Keratinocyte (primary cell): ENCODE measurements around the gene GRIA3. TPM values are rescaled to one million over a fixed set of nuclear protein-coding genes. Genes with fewer than 3 reads are reported as not detected.

ENCODE experiments used
- DNase-seq: peaks from one replicate; pipeline ENCODE4 v3.0.0-alpha.2; 2011; ENCODE audit warnings: low read depth, missing footprints, low spot score
- FAIRE-seq: peaks from 2 replicates; lab custom pipeline; 2011; peaks lifted over from hg19 to GRCh38; lab: Jason Lieb, UNC
- H2AFZ ChIP-seq: 2 replicates; pipeline ENCODE4 v1.6.0; 2012; ENCODE audit warnings: low read length, control low read depth, inconsistent platforms; ENCODE audit not compliant: control insufficient read depth
- H3K27ac ChIP-seq: 2 replicates; pipeline ENCODE4 v1.5.1; 2011; ENCODE audit warnings: low read length; ENCODE audit not compliant: control insufficient read depth, insufficient read depth
- H3K27me3 ChIP-seq: 3 replicates; pipeline ENCODE4 v1.6.0; 2011; ENCODE audit warnings: low read length; ENCODE audit not compliant: control insufficient read depth, insufficient read depth; ENCODE audit errors: extremely low read depth
- H3K36me3 ChIP-seq, 2 experiments: 2 replicates in 1 of 2; 3 replicates in 1 of 2; pipeline ENCODE4 v1.5.1; 2011; ENCODE audit warnings: low read length in 2 of 2, mild to moderate bottlenecking in 1 of 2; ENCODE audit not compliant: control insufficient read depth in 2 of 2, insufficient read depth in 2 of 2; ENCODE audit errors: extremely low read depth in 1 of 2
- H3K4me1 ChIP-seq: 3 replicates; pipeline ENCODE4 v1.5.1; 2011; ENCODE audit warnings: low read length; ENCODE audit not compliant: control insufficient read depth, insufficient read depth; ENCODE audit errors: extremely low read depth
- H3K4me2 ChIP-seq: 3 replicates; pipeline ENCODE4 v1.6.0; 2011; ENCODE audit warnings: low read depth, low read length; ENCODE audit not compliant: control insufficient read depth, insufficient read depth; ENCODE audit errors: extremely low read depth
- H3K4me3 ChIP-seq, 3 experiments: fragments of 200-600 bp in 1 of 3; sonication (generic) in 1 of 3; 2 replicates in 2 of 3; 3 replicates in 1 of 3; pipeline ENCODE4 v1.5.1; 2011 to 2016; ENCODE audit warnings: low read length in 3 of 3, mild to moderate bottlenecking in 3 of 3, control low read depth in 2 of 3, inconsistent platforms in 1 of 3, low read depth in 1 of 3, mixed read lengths in 1 of 3, mixed run types in 1 of 3, moderate library complexity in 1 of 3; ENCODE audit not compliant: control insufficient read depth in 2 of 3, insufficient read depth in 2 of 3; ENCODE audit errors: extremely low read depth in 1 of 3
- H3K79me2 ChIP-seq: 2 replicates; pipeline ENCODE4 v1.6.0; 2012; ENCODE audit warnings: low read length; ENCODE audit not compliant: control insufficient read depth, insufficient read depth
- H3K9ac ChIP-seq: 3 replicates; pipeline ENCODE4 v1.6.0; 2011; ENCODE audit warnings: low read length; ENCODE audit not compliant: control insufficient read depth, insufficient read depth; ENCODE audit errors: extremely low read depth
- H3K9me1 ChIP-seq: 3 replicates; pipeline ENCODE4 v1.6.0; 2011; ENCODE audit warnings: low read length; ENCODE audit not compliant: control insufficient read depth, insufficient read depth; ENCODE audit errors: extremely low read depth
- H3K9me3 ChIP-seq: 2 replicates; pipeline ENCODE4 v1.5.1; 2012; ENCODE audit warnings: low read depth, low read length; ENCODE audit not compliant: control insufficient read depth
- H4K20me1 ChIP-seq: 3 replicates; pipeline ENCODE4 v1.6.0; 2011; ENCODE audit warnings: low read length; ENCODE audit not compliant: control insufficient read depth, insufficient read depth; ENCODE audit errors: extremely low read depth
- EZH2 ChIP-seq: IDR thresholded peaks from one replicate; pipeline ENCODE4 v1.6.1; 2012; ENCODE audit warnings: inconsistent platforms, mild to moderate bottlenecking, low read length, moderate library complexity
- dilution Hi-C: fragments of 300-500 bp; cut with MboI; formaldehyde crosslinking; loops from one replicate; pipeline ENCODE4 v1.7.0; 2020; ENCODE audit warnings: low sequenced_read_pairs; ENCODE audit not compliant: extremely low pct_ligation_motif_present
- polyA plus RNA-seq, 5 experiments: library from polyadenylated mRNA; depleted of rRNA in 3 of 5; stranded (reverse) in 3 of 5; stranded (forward) in 1 of 5; unstranded in 1 of 5; fragments of >200 nt; gene quantifications; 1 replicate in 1 of 5; 2 replicates in 3 of 5; 3 replicates in 1 of 5; pipeline versions ENCODE4 v1.2.1 to v1.2.3, GENCODE V29; 2011 to 2012; ENCODE audit warnings: missing spikeins in 2 of 5, low read depth in 1 of 5, low replicate concordance in 1 of 5
- TF ChIP-seq, protein P1 (sequence below), 3 experiments: IDR thresholded peaks in 1 of 3; conservative IDR thresholded peaks in 1 of 3; optimal IDR thresholded peaks in 1 of 3; 2 replicates in 2 of 3; 3 replicates in 1 of 3; pipeline versions ENCODE3 to v1.5.1; 2011; ENCODE audit warnings: low read length in 3 of 3, mild to moderate bottlenecking in 3 of 3, moderate library complexity in 2 of 3, control low read depth in 1 of 3, inconsistent platforms in 1 of 3; ENCODE audit not compliant: insufficient read depth in 2 of 3; ENCODE audit errors: extremely low read depth in 1 of 3

The GRIA3 gene
- polyA plus RNA-seq, 1 donor (not counting 4 experiments of a cell fraction or from before 2014, with no cell fraction given) = not detected

DNA sequence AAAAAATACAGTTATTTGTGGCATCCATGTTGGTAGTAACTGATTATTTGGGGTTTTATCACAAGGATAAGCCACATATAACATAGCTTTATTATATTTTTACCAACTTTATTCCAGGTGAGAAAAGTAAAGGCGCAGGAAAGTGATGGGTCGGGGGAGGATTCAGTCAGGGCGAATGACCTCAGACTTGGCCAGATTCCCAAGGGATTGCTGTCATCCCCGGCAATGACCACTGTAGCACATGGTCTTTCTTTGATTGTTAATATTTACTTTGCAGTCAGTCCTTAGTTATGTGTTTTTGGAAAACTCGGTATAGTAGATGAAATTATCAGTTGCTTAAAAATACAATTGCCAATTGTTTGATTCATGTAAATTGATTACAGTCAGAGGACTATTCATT is 17.6 kb downstream of the GRIA3 start:
- Histone ChIP-seq H3K9me3 (no peaks in the 10 kb centered on the region), H3K4me3 (no peak overlapping the region), H4K20me1 (no peaks in the 10 kb centered on the region), H3K9me1 (no peaks in the 10 kb centered on the region), H2AFZ (no peak overlapping the region), H3K27me3 (no peaks in the 10 kb centered on the region), H3K4me1 (no peaks in the 10 kb centered on the region), H3K27ac (no peak overlapping the region), H3K4me2 (no peak overlapping the region), H3K79me2 (no peaks in the 10 kb centered on the region), H3K9ac (no peak overlapping the region), H3K36me3 (no peaks in the 10 kb centered on the region)
- no peak for TF ChIP-seq EZH2
- TF ChIP-seq, protein P1, sequence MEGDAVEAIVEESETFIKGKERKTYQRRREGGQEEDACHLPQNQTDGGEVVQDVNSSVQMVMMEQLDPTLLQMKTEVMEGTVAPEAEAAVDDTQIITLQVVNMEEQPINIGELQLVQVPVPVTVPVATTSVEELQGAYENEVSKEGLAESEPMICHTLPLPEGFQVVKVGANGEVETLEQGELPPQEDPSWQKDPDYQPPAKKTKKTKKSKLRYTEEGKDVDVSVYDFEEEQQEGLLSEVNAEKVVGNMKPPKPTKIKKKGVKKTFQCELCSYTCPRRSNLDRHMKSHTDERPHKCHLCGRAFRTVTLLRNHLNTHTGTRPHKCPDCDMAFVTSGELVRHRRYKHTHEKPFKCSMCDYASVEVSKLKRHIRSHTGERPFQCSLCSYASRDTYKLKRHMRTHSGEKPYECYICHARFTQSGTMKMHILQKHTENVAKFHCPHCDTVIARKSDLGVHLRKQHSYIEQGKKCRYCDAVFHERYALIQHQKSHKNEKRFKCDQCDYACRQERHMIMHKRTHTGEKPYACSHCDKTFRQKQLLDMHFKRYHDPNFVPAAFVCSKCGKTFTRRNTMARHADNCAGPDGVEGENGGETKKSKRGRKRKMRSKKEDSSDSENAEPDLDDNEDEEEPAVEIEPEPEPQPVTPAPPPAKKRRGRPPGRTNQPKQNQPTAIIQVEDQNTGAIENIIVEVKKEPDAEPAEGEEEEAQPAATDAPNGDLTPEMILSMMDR (optimal IDR thresholded peaks at IDR 0.05 in 1 of 3, IDR thresholded peaks at IDR 0.05 in 1 of 3, conservative IDR thresholded peaks at IDR 0.05 in 1 of 3; ENCODE audit: extremely low read depth in 1 of 3, insufficient read depth in 2 of 3, low read length in 3 of 3) = no peak
- dilution Hi-C loops = no loop called here
- DNase-seq (no peak), FAIRE-seq (no peak)

DNA sequence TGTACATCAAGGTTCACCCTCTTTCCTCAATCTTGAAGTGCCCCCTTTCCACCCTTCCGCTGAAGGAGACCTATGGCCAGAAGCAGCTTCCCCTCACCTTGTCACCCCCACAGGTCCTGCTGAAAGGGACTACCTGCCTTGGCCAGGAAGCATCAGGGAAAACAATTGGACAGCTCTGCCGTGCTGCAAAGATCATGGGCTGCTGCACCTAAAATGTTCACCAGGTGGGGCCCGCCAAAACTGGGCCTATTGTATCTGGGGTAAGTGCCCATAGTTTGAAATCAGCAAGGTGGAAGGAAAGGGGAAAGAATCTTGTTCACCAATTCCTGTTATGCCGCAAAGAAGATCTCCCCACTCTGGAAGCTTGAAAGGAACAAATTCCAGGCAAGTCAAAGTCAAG is 18.4 kb downstream of the GRIA3 start:
- Histone ChIP-seq H3K9ac (no peak overlapping the region), H3K4me2 (no peak overlapping the region), H3K4me3 (no peak overlapping the region), H3K9me3 (no peaks in the 10 kb centered on the region), H3K27ac (no peak overlapping the region), H3K27me3 (no peaks in the 10 kb centered on the region), H4K20me1 (no peaks in the 10 kb centered on the region), H3K9me1 (no peaks in the 10 kb centered on the region), H3K4me1 (no peaks in the 10 kb centered on the region), H3K36me3 (no peaks in the 10 kb centered on the region), H2AFZ (no peak overlapping the region), H3K79me2 (no peaks in the 10 kb centered on the region)
- dilution Hi-C loops = no loop called here
- DNase-seq (no peak), FAIRE-seq (no peak)
- TF ChIP-seq, protein P1 (optimal IDR thresholded peaks at IDR 0.05 in 1 of 3, IDR thresholded peaks at IDR 0.05 in 1 of 3, conservative IDR thresholded peaks at IDR 0.05 in 1 of 3; ENCODE audit: extremely low read depth in 1 of 3, insufficient read depth in 2 of 3, low read length in 3 of 3) = no peak
- no peak for TF ChIP-seq EZH2
